GM21737 (cell line): ENCODE results near the gene ITIH2.
A peak's percentile ranks its signal among the peaks of the same experiment; 100 is the strongest.
"Not testable (repeated sequence)": the region's sequence is repeated elsewhere in the genome, so short reads cannot be mapped to it uniquely, and the experiment has no call there.

Experiments
- ATAC-seq: cut with Tn5 transposase; IDR thresholded peaks from one replicate; pipeline ENCODE4 v1.9.1; 2021; ENCODE audit warnings: mild to moderate bottlenecking, moderate library complexity; ENCODE audit not compliant: unreplicated experiment

ITIH2 gene

DNA sequence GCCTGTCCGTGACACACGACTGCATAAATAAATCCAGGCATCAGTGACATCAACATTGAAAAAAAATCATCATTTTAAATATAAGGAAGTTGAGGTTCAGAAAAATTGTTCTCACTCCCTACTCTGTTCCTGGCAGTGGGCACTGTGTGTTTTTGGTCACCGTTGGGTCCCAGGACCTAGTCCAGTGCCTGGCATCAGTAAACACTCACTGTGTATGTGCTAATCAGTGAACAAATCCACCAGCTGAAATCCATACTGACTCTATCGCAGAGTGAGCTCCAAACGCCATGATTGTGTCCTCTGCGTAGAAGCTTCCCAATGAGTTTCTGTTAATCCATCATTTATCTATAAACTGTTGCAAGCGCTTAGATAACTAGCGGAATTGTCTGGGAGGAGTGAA is 41.2 kb downstream of the ITIH2 start:
- ATAC-seq = no peak

DNA sequence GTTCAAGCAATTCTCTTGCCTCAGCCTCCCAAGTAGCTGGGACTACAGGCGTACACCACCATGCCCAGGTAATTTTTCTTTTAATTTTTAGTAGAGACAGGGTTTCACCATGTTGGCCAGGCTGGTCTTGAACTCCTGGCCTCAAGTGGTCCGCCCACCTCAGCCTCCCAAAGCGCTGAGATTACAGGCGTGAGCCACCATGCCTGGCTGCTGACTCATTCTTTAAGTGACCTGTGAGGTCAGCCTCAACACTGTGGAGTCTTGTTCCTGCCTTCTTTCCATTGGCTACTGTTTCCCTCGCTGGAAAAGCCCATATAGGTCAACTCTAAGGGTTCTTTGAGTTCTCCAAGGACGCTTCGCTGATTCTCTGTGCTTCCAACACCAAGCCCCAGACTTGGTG is 45.5 kb downstream of the ITIH2 start:
- ATAC-seq = not testable (repeated sequence)

DNA sequence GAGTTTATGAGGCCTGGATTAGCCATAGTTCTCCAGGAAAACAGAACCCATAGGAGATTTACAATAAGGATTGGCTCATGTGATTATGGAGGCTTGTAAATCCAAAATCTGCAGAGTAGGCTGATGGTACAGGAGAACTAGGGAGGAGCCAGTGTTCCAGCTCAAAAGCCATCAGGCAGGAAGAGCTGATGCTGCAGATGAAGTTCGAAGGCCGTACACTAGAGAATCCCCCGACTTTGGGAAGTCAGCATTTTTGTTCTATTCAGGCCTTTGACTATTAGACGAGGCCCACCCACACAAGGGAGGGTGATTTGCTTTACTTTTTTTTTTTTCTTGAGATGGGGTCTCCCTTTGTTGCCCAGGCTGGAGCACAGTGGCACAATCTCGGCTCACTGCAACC is 47.1 kb downstream of the ITIH2 start:
- ATAC-seq = no peak

DNA sequence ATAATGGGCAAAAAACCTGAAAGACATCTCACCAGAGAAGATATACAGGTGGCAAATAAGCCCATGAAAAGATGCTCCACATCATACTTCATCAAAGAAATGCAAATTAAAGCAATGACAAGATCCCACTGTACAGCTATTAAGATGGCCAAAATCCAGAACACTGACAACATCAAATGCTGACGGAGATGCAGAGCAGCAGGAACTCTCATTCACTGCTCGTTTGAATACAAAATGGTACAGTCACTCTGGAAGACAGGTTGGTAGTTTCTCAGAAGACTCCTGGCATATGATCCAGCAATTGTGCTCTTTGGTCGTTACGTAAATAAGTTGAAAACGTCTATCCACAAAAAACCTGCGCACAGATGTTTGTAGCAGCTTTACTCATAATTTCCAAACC is 49.1 kb downstream of the ITIH2 start:
- ATAC-seq = no peak

DNA sequence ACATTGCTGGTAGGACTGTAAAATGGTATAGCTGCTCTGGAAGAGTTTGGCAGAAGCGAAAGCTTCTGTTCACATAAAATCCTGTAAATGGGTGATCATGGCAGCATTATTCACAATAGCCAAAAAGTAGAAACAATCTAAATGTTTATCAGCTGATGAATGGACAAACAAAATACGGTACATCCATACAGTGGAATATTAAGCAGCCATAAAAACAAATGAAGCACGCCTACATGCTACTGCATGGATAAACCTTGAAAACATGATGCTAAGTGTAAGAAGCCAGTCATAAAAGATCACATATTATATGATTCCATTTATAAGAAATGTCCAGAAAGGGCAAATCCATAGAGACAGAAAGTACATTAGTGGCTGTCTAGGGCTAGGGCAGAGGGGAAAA is 52.0 kb downstream of the ITIH2 start:
- ATAC-seq = no peak

DNA sequence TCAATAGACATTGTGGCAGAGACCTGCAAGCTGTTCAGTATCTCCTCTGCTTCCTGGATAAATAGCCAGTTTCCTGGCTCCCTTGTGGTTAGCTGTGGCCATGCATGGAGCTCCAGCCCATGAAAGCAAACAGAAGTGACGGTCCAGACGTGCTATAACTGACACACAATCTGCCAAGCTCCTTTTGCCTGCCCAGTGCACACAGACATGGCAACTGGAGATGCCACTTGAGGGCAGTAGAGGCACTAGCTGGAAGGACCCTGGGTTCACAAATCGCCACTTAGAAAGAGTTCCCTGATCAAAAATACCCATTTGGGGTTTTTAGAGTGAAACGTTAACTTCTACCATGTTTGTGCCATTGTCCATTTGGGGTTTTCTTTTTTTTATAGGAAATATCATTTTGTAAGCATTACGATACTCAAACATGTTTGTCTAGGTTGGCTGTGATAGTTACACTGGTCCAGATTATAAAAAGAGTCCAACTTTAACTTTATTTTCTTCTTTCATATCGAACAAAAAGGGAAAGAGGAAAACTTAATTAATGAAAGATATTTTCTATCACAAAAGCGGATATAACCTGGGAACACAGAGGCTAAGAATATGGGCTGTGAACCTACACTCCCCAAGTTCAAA is 53.4 kb downstream of the ITIH2 start:
- ATAC-seq = no peak

DNA sequence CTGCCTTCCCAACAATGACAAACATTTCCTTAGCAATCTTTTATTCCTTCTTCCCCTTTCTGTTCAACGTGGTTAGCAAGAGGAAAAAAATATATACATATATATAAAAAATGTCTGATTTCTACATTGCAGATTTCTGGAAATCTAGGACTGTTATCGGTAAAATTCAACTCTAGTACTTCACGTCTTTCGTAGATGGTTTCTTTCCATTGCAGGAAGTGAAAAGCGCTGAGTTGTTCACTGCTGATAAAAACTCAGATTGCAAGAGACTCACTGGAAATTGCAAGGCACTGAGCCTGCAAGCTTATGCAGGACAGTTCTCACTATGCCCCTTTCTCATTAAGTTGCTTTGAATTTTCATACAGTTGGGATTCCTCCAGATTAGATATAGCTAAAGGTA is 60.8 kb downstream of the ITIH2 start:
- no peak for ATAC-seq

DNA sequence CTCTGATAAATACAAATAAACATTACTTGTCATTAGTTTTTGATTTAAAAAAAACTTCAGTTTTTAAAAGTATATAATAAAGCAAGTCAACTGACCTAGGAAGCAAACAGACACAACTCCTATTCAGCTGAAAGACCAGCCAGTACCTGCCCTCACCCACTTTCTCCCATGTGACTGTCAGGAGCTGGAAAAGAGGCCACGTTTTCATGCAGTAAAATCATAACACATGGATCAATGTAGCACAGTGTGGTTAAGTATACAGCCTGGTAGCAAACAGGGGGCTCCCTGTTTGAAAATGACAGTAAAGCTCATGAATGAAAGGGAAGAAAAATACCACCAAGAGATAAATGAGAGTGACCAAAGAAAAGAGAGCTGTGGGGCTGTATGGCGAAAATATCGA is 63.1 kb downstream of the ITIH2 start:
- ATAC-seq = no peak

DNA sequence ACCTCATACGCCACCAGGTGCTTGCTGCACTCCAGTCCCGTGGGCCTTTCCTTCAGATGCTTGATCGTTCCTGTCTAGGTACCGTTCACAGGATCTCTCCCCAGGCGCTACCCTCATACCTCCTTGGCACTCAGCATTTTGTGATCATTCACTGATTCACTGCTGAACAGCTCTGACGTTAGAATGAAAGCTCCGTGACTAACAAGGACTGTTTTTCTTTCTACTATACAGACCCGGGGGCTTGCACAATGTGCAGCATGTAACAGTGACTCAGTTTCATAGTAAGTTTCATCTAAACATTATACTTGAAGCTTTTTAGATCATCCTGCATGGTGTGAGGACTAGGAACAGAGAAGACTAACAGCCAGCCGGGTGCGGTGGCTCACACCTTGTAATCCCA is 64.1 kb downstream of the ITIH2 start:
- no peak for ATAC-seq

DNA sequence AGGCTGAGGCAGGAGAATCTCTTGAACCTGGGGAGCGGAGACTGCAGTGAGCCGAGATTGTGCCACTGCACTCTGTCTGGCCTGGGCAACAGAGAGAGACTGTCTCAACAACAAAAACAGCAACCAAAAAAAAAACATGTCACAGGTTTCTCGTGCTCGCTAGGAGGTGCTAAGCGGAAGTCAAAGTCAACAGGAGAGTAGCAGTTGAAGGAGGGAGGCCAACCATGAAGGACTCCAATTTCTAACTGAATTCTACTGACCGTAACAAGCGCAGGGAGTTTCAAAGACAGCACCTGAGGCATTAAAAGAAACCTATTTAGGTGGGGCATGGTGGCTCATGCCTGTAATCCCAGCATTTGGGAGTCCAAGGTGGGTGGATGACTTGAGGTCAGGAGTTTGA is 65.3 kb downstream of the ITIH2 start:
- ATAC-seq = no peak

DNA sequence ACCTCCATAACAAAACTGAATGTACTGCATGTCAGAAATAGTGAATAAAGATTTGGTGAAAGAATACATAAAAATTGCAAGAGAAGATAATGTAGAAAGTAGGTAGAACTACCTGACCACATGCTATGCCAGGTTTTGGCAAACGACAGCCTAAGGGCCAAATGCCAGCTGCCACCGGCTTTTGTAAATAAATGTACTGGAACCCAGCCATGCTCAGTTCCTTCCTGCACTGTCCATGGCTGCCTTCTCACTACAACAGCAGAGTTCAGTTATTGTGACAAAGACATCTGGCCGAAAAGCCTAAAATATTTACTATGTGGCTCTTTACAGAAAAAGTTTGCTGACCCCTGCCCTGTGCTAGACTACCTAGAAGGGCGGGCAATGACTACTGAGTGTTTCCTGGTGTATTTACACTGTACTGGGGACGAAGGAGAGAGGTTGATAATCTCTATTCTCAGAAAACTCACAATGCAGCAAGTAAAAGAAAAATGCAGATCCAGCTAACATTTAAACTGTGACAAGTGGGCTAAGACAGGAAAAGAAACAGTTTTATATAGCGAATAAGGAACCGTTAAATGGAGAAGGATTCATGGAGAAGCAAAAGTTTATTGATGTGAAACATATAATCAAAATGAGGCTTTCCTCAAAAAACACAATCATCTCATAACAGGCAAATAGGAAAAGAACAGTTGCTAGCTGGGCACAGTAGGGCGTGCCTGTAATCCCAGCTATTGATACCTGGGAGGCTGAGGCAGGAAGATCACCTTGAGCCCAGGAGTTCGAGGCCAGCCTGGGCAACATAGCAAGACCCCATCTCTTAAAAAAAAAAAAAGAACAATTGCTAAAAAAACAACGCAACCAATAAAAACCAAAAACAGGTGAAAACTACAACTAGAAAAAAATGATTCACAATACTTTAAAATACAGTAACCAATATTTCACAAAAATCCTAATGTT is 71.0 kb downstream of the ITIH2 start:
- no peak for ATAC-seq

DNA sequence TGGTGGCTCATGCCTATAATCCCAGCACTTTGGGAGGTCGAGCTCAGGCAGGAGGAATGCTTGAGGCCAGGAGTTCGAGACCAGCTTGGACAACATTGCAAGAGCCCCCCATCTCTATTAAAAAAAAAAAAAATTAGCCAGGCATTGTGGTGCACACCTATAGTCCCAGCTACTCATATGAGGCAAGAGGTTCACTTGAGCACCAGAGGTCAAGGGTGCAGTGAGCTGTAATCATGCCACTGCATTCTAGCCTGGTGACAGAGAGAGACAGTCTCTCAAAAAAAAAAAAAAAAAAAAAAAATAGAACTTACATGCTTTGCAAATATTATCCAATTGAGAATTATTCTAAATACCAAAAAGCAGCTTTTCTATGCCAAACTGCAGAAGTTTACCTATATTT is 73.7 kb downstream of the ITIH2 start:
- ATAC-seq = no peak

DNA sequence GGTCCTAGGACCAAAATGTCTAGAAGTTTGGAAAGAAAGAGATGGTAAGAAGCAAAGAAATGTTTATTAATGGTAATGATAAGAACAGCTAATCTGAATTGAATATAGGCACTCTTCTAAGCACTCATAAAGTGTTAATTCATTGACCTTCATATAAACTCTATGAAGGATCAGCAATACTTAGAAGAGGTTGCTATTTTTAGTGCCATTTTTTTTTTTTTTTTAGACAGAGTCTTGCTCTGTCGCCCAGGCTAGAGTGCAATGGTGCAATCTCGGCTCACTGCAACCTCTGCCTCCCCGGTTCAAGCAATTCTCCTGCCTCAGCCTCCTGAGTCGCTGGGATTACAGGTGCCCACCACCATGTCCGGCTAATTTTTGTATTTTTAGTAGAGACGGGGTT is 79.1 kb downstream of the ITIH2 start:
- not testable (repeated sequence) for ATAC-seq

DNA sequence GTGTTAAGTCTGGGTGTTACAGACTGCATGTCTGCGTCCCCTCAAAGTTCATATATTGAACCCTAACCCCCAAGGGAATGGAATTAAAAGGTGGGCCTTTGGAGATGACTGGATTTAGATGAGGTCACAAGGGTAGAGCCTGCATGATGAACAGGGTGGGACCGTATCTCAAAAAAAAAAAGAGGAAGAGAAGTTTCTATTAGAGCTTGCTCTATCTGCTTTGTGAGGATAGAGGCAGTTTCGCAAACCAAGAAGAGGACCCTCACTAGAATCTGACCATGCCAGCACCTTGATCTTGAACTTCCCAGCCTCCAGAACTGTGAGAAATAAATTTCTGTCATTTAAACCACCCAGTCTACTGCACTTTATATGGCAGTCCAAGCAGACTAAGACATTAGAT is 83.3 kb downstream of the ITIH2 start:
- ATAC-seq = no peak

DNA sequence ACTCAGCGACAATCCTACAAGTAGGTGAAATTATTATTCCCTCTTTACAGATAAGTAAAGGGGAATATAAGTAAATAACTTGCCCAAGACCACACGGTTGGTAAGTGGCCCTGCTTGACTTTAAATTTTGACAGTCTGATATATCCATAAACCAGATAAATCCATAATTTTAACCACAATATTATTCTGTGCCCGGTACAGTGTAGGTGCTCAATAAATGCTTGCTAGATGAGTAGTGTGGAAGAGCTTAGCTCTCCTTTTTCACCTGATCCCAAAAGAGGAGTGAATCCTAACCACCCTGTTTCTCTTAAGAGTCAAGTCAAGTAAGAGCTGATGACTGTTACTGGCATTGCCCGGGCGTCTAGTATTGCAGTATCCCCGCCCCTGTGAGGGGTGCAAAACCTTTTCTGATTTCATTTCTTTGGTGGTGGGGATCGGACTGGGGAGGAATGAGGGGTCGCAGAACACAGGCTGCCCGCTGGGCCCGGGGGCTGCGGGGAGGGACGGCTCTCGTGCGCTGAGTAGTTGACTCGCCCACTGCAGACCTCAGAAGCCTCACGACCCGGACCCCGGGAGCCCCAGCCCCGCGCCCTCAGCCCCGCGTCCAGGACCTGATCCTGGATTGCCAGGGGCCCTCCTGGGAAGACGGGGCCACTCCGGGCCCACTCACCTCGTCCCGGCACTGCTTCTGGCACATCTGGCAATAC is 84.2 kb downstream of the ITIH2 start:
- peak; percentile 14 for ATAC-seq

DNA sequence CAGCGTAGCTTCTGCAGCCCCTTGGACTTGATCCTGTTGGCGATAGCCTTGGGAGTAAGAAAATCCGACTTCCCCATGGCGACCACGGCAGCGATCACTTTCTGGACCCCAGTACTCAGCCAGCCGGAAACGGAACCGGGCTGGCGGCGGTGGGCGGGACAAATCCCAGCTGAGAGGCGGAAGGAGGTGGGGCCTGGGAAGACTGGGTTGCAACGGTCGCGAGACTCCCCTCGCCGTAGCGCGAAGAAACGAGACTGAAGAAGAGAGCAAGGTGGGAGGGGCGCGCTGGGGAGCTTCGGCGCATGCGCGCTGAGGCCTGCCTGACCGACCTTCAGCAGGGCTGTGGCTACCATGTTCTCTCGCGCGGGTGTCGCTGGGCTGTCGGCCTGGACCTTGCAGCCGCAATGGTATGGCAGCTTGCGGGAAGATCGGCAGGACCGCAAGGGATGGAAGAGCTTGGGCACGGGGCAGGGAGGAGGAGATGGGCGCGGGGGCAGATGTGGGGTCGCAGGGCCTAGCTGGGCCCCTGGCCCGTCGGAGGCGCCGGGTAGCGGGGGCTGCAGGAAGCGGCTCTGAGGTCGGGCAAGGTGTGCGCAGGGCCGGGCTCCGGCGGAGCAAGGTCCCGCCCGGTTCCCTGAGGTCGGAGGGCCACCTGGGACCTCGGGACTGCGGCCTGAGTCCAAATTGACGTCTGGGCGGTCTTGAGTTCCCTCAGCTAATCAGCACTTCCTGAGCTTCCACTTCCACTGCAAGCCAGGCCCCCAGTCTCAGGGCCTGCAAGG is 84.9 kb downstream of the ITIH2 start, which contains the start of the genes ATP5F1C and KIN:
TSS of gene ATP5F1C (plus strand) at position 321 of the 782 bp plus-strand sequence. CDS start at position 352, 31 bp downstream.
TSS of gene KIN (minus strand) at position 137 of the 782 bp plus-strand sequence. CDS start at position 77, 60 bp downstream.
- peak; percentile 95 for ATAC-seq

DNA sequence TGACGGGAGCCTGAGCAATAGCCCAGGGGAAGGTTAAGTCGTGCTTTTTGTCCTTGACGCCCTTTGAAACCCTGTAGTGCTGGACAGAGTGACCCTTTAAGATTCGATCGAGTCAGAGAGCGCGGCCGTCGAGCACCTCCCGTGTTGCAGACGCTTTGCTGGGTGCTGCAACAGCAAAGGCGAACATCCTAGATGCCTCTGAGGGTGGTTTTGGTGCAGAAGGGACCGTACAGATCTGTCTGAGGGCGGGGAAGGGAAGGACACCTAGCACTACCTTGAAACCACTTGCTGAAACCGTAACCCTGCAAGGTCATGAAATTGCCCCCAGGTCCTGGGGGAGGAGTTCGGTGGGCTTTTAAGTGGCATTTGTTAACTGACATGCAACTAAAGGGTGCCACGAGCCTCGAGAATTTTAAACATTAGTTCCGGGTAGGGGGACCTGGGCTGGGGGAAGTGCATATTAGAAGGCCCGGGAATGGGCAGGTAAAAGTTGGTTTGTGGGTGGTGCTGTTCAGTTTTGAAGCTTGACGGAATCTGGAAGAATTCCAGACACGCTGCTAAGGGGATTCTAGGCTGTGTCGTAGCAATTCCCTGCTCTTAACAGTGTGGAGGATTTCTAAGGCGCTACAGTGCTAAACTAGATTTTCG is 85.6 kb downstream of the ITIH2 start:
- no peak for ATAC-seq

DNA sequence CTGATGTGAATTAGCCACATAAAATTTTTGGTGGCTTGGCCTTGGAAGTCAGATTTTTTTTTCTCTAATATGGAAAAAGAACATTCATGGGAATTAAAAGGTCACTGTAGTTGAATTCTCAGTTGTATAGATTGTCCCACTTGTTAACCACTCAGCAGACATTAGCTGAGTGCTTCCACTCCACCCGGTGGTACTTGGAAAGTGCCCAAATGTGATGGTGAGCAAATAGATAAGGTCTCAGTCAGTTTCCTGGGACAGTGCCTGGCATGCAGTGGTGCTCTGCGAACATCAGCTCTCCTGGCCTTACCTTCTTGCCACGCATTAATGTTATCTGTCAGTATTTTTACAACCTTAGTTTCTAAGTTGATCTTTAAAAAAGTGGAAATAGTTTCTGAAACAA is 86.3 kb downstream of the ITIH2 start:
- no peak for ATAC-seq

DNA sequence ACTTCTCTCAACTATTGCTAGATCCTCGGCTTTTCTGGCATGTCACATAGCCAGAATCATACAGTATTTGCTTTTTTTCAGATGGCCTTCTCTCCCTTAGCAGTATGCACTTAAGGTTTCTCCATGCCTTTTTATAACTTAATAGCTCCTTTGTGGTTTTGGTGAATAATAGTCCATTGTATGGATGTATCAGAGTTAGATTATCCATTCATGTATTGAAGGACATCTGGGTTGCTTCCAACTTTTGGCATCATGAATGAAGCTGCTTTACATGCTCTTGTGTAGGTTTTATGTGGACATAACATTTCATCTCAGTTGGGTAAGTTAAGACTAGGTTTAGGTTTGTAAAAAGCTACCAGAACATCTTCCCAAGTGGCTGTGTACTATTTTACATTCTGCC is 89.4 kb downstream of the ITIH2 start:
- no peak for ATAC-seq
